ENCODE results near the gene IL1A.

IL1A gene

DNA sequence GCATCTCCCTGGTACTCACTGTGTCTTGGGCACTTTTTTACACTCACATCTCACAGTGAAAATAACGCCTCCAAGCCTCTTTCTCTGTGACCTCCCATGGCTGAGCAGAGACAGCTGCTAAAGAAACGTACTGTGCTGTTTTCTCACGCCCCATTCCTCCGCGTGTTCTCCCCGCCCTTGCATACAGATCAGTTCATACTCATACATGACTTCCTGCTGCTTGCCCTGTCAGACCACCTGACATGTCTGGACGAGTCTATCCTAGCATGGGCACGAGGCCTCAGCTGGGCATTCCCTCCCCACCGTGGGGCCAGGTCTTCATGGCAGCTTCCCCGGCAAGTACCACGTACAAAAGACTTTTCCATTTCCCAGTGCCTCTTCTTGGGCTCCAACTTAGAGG is 21.2 kb upstream of the IL1A start:
- Histone ChIP-seq H3K27me3 (replicated peaks; ENCODE audit: control insufficient read depth, insufficient read depth, low read length, poor library complexity, severe bottlenecking) (no peaks in the 10 kb centered on the region), H3K9me3 (ENCODE audit: control insufficient read depth, low read length) (no peaks in the 10 kb centered on the region), H3K4me1 (ENCODE audit: control insufficient read depth, insufficient read depth, low read length, poor library complexity, severe bottlenecking) (no peaks in the 10 kb centered on the region), H3K27ac (ENCODE audit: insufficient read depth, low read length, poor library complexity, severe bottlenecking) (no peak overlapping the region), H3K4me3 (ENCODE audit: insufficient read depth, low read depth, low read length, poor library complexity, severe bottlenecking) (no peak overlapping the region), H3K36me3 (ENCODE audit: control insufficient read depth, insufficient read depth, low read length) (no peaks in the 10 kb centered on the region)
- no peak for DNase-seq

DNA sequence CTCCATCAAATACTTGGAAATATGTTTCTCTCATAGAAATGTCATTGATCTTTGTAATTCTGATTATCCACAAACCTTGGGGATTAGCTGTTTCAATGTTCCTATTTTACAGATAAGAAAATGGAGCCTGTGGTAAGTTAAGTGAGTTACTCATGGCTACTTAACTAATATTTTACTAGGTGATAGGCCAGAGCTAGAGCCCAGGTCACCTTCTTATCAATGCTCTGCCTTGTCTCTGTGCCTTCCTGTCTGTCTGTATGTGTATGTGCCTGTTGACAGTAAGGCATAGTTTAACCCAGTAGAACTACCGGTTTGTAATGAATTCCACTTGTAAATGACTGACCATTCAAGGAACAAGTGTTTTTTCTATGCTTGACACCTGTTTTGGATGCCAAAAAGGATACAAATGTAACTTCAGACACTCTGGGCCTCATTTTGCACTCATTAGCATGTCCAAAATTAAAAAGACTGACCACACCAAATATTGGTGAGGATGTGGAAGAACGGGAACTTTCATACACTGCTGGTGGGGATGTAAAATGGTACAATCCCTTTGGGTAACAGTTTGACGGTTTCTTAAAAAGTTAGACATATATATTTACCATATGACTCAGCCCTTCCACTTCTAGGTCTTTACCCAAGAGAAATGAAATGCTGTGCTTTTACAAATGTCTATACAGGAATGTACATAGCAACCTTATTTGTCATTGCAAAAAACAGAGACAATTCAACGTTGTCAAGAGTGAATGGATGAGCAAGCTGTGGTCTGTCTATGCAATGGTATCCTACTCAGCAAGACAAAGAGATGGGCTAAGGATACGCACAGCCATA is 19.6 kb upstream of the IL1A start:
- H3K36me3 ChIP-seq (ENCODE audit: control insufficient read depth, insufficient read depth, low read length): no peaks in the 10 kb centered on the region
- H3K27ac ChIP-seq (ENCODE audit: insufficient read depth, low read length, poor library complexity, severe bottlenecking): no peak overlapping the region
- H3K9me3 ChIP-seq (ENCODE audit: control insufficient read depth, low read length): no peaks in the 10 kb centered on the region
- H3K4me3 ChIP-seq (ENCODE audit: insufficient read depth, low read depth, low read length, poor library complexity, severe bottlenecking): no peak overlapping the region
- DNase-seq: no peak
- no peaks in the 10 kb centered on the region for H3K27me3 ChIP-seq (replicated peaks; ENCODE audit: control insufficient read depth, insufficient read depth, low read length, poor library complexity, severe bottlenecking)
- no peaks in the 10 kb centered on the region for H3K4me1 ChIP-seq (ENCODE audit: control insufficient read depth, insufficient read depth, low read length, poor library complexity, severe bottlenecking)

DNA sequence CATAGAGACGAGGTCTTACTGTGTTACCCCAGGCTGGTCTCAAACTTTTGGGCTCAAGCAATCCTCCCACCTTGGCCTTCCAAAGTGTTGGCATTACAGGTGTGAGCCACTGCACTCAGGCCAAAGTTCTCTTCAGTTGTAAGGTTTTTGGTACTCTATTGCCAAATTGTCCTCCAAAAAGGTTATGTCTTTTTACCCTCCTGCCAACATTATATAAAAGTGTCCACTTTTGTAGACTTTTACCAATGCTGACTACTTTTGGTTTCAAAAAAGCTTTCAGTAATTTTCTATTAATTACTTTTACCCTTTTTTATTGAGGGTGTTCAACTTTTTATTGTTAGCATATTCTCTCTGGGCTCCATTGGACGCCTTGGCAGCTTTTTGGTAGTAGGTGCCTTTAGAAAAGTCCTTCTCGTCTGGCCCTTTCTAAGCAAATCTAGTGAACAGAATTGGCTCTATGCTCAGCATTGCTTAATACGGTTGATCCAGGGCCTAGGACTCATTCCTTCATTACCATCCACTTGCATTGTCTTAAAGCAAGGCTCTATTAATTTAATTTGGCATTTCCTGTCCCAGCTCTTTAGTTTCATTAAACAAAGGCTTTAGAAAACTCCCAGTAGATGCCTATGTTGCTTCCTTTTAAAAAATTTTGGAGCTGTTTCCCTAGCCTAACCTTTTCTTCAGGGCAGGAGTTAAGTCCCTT is 16.7 kb upstream of the IL1A start:
- no peak for DNase-seq
- no peaks in the 10 kb centered on the region for H3K9me3 ChIP-seq (ENCODE audit: control insufficient read depth, low read length)
- H3K4me1 ChIP-seq (ENCODE audit: control insufficient read depth, insufficient read depth, low read length, poor library complexity, severe bottlenecking): no peaks in the 10 kb centered on the region
- no peak overlapping the region for H3K4me3 ChIP-seq (ENCODE audit: insufficient read depth, low read depth, low read length, poor library complexity, severe bottlenecking)
- no peak overlapping the region for H3K27ac ChIP-seq (ENCODE audit: insufficient read depth, low read length, poor library complexity, severe bottlenecking)
- no peaks in the 10 kb centered on the region for H3K36me3 ChIP-seq (ENCODE audit: control insufficient read depth, insufficient read depth, low read length)
- H3K27me3 ChIP-seq (replicated peaks; ENCODE audit: control insufficient read depth, insufficient read depth, low read length, poor library complexity, severe bottlenecking): no peaks in the 10 kb centered on the region

DNA sequence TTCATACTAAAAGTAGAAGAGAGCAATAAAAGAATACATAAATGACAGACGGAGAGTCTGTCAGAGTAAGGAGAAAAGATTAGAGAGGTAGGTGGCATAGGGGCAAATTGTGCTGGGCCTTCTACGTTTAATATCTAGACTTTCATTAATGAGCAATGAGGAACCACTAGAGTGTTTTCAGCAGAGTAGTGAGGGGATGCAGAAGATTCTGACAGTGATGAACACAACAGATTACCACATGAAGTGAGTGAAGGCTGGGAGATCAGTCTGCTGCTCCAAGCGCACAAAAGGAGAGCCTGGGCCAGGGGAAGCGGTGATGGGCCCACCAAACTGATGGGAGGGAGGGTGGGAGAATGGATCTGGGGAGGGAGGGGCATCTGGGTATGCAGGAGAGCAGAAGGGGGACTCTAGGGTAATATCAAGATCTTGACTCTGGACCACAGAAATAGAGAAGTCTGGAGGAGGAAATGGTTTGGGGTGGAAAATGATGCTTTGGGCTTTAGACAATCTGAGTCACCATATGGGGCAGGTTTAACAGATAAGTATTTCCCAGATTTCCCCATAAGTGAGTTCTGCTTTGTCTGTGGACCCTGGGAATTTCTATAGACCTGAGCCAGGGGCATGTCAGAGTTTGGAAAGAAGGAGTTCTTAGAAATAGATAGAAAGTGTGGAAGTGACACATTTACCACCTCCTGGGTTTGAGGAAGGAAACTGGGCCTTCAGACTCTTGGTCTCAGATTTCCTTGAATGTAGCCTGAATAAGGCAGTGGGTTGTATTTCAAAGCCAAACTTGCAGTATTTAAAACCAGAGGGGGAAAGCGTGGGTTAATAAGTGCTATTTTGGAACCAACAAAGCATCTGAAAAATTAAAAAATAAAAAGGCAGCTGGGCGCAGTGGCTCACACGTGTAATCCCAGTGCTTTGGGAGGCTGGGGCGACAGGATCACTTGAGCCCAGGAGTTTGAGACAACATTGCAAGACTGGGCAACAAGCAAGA is 15.0 kb upstream of the IL1A start:
- H3K9me3 ChIP-seq (ENCODE audit: control insufficient read depth, low read length): no peaks in the 10 kb centered on the region
- H3K4me3 ChIP-seq (ENCODE audit: insufficient read depth, low read depth, low read length, poor library complexity, severe bottlenecking): no peak overlapping the region
- H3K4me1 ChIP-seq (ENCODE audit: control insufficient read depth, insufficient read depth, low read length, poor library complexity, severe bottlenecking): no peaks in the 10 kb centered on the region
- no peaks in the 10 kb centered on the region for H3K36me3 ChIP-seq (ENCODE audit: control insufficient read depth, insufficient read depth, low read length)
- H3K27me3 ChIP-seq (replicated peaks; ENCODE audit: control insufficient read depth, insufficient read depth, low read length, poor library complexity, severe bottlenecking): no peaks in the 10 kb centered on the region
- no peak overlapping the region for H3K27ac ChIP-seq (ENCODE audit: insufficient read depth, low read length, poor library complexity, severe bottlenecking)
- DNase-seq: no peak

GRCh38 chr2:112796486-112796885 is 12.2 kb upstream of the IL1A start:
- no peaks in the 10 kb centered on the region for H3K36me3 ChIP-seq (ENCODE audit: control insufficient read depth, insufficient read depth, low read length)
- H3K9me3 ChIP-seq (ENCODE audit: control insufficient read depth, low read length): no peaks in the 10 kb centered on the region
- DNase-seq: no peak
- H3K4me3 ChIP-seq (ENCODE audit: insufficient read depth, low read depth, low read length, poor library complexity, severe bottlenecking): no peak overlapping the region
- no peaks in the 10 kb centered on the region for H3K4me1 ChIP-seq (ENCODE audit: control insufficient read depth, insufficient read depth, low read length, poor library complexity, severe bottlenecking)
- H3K27me3 ChIP-seq (replicated peaks; ENCODE audit: control insufficient read depth, insufficient read depth, low read length, poor library complexity, severe bottlenecking): no peaks in the 10 kb centered on the region
- no peak overlapping the region for H3K27ac ChIP-seq (ENCODE audit: insufficient read depth, low read length, poor library complexity, severe bottlenecking)

GRCh38 chr2:112795774-112796173 is 11.5 kb upstream of the IL1A start:
- Histone ChIP-seq H3K36me3 (ENCODE audit: control insufficient read depth, insufficient read depth, low read length) (no peaks in the 10 kb centered on the region), H3K27ac (ENCODE audit: insufficient read depth, low read length, poor library complexity, severe bottlenecking) (no peak overlapping the region), H3K27me3 (replicated peaks; ENCODE audit: control insufficient read depth, insufficient read depth, low read length, poor library complexity, severe bottlenecking) (no peaks in the 10 kb centered on the region), H3K4me3 (ENCODE audit: insufficient read depth, low read depth, low read length, poor library complexity, severe bottlenecking) (no peak overlapping the region), H3K4me1 (ENCODE audit: control insufficient read depth, insufficient read depth, low read length, poor library complexity, severe bottlenecking) (no peaks in the 10 kb centered on the region), H3K9me3 (ENCODE audit: control insufficient read depth, low read length) (no peaks in the 10 kb centered on the region)
- no peak for DNase-seq

- no peak for DNase-seq
- no peak overlapping the region for H3K4me3 ChIP-seq (ENCODE audit: insufficient read depth, low read depth, low read length, poor library complexity, severe bottlenecking)
- H3K27ac ChIP-seq (ENCODE audit: insufficient read depth, low read length, poor library complexity, severe bottlenecking): no peak overlapping the region
- no peaks in the 10 kb centered on the region for H3K36me3 ChIP-seq (ENCODE audit: control insufficient read depth, insufficient read depth, low read length)
- no peaks in the 10 kb centered on the region for H3K4me1 ChIP-seq (ENCODE audit: control insufficient read depth, insufficient read depth, low read length, poor library complexity, severe bottlenecking)
- H3K27me3 ChIP-seq (replicated peaks; ENCODE audit: control insufficient read depth, insufficient read depth, low read length, poor library complexity, severe bottlenecking): no peaks in the 10 kb centered on the region
- no peaks in the 10 kb centered on the region for H3K9me3 ChIP-seq (ENCODE audit: control insufficient read depth, low read length)
Observed at GRCh38 chr2:112794841-112795240, 10.5 kb upstream of the IL1A start.

- Histone ChIP-seq H3K27me3 (replicated peaks; ENCODE audit: control insufficient read depth, insufficient read depth, low read length, poor library complexity, severe bottlenecking) (no peaks in the 10 kb centered on the region), H3K4me1 (ENCODE audit: control insufficient read depth, insufficient read depth, low read length, poor library complexity, severe bottlenecking) (no peaks in the 10 kb centered on the region), H3K36me3 (ENCODE audit: control insufficient read depth, insufficient read depth, low read length) (no peaks in the 10 kb centered on the region), H3K4me3 (ENCODE audit: insufficient read depth, low read depth, low read length, poor library complexity, severe bottlenecking) (no peak overlapping the region), H3K9me3 (ENCODE audit: control insufficient read depth, low read length) (no peaks in the 10 kb centered on the region), H3K27ac (ENCODE audit: insufficient read depth, low read length, poor library complexity, severe bottlenecking) (no peak overlapping the region)
- DNase-seq: no peak
Observed at GRCh38 chr2:112794131-112794733, 9.9 kb upstream of the IL1A start.

- H3K4me1 ChIP-seq (ENCODE audit: control insufficient read depth, insufficient read depth, low read length, poor library complexity, severe bottlenecking): no peaks in the 10 kb centered on the region
- H3K4me3 ChIP-seq (ENCODE audit: insufficient read depth, low read depth, low read length, poor library complexity, severe bottlenecking): no peak overlapping the region
- no peak for DNase-seq
- no peaks in the 10 kb centered on the region for H3K36me3 ChIP-seq (ENCODE audit: control insufficient read depth, insufficient read depth, low read length)
- H3K27ac ChIP-seq (ENCODE audit: insufficient read depth, low read length, poor library complexity, severe bottlenecking): no peak overlapping the region
- no peaks in the 10 kb centered on the region for H3K9me3 ChIP-seq (ENCODE audit: control insufficient read depth, low read length)
- no peaks in the 10 kb centered on the region for H3K27me3 ChIP-seq (replicated peaks; ENCODE audit: control insufficient read depth, insufficient read depth, low read length, poor library complexity, severe bottlenecking)
Observed at GRCh38 chr2:112793449-112793978, 9.2 kb upstream of the IL1A start.

Data from effector memory CD4-positive, alpha-beta T cell (primary cell).